Testis (tissue), 2 donors: ENCODE data around the gene SLC22A1.

ENCODE experiments used
- POLR2A ChIP-seq: fragments of 450-650 bp; IDR thresholded peaks from one replicate; pipeline ENCODE4 v1.6.1; 2017; ENCODE audit warnings: antibody characterized with exemption, mild to moderate bottlenecking, moderate library complexity
- TF ChIP-seq, protein P1 (sequence below), 3 experiments: fragments of 450-650 bp in 2 of 3; fragments of 200-600 bp in 1 of 3; sonication (generic) in 1 of 3; IDR thresholded peaks; one replicate each; pipeline ENCODE4 v1.5.1; 2016 to 2019; ENCODE audit warnings: antibody characterized with exemption in 3 of 3, mild to moderate bottlenecking in 2 of 3, moderate library complexity in 1 of 3

DNA sequence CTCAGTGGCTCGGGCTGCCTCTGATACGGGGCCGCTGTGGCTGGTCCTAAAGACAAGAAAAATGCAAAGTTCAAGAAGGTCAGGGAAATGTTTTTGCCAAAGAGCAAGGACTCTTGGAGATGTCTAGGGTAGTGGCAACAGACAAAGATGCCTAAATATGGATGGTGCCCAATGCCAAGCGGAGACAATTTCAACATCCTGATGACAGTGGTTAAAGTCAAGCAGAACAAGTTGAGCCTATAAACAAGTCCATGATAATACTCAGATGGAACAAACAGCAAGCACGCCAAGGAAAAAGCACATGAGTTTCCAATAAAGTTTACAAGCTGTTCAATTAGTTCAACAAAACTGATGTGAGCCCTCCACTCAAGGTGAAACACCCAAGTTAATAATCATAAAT, 51.1 kb downstream of the SLC22A1 start:
- TF ChIP-seq POLR2A: no peak
- TF ChIP-seq, protein P1, sequence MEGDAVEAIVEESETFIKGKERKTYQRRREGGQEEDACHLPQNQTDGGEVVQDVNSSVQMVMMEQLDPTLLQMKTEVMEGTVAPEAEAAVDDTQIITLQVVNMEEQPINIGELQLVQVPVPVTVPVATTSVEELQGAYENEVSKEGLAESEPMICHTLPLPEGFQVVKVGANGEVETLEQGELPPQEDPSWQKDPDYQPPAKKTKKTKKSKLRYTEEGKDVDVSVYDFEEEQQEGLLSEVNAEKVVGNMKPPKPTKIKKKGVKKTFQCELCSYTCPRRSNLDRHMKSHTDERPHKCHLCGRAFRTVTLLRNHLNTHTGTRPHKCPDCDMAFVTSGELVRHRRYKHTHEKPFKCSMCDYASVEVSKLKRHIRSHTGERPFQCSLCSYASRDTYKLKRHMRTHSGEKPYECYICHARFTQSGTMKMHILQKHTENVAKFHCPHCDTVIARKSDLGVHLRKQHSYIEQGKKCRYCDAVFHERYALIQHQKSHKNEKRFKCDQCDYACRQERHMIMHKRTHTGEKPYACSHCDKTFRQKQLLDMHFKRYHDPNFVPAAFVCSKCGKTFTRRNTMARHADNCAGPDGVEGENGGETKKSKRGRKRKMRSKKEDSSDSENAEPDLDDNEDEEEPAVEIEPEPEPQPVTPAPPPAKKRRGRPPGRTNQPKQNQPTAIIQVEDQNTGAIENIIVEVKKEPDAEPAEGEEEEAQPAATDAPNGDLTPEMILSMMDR (IDR thresholded peaks at IDR 0.05): no peak
